Neural progenitor cell (in vitro differentiated cells): ENCODE measurements around the gene APOBEC3G.
"Not testable (repeated sequence)": the region's sequence is repeated elsewhere in the genome, so short reads cannot be mapped to it uniquely, and the experiment has no call there.

Experiments
- EZH2phosphoT487 ChIP-seq: fragments of 200-600 bp; sonication (generic); IDR thresholded peaks from 2 replicates; pipeline ENCODE4 v1.6.1; 2017; ENCODE audit warnings: antibody characterized with exemption
- TF ChIP-seq, protein P1 (sequence below): fragments of 200-600 bp; sonication (generic); IDR thresholded peaks from 2 replicates; pipeline ENCODE4 v1.5.1; 2017; ENCODE audit warnings: antibody characterized with exemption, mild to moderate bottlenecking

DNA sequence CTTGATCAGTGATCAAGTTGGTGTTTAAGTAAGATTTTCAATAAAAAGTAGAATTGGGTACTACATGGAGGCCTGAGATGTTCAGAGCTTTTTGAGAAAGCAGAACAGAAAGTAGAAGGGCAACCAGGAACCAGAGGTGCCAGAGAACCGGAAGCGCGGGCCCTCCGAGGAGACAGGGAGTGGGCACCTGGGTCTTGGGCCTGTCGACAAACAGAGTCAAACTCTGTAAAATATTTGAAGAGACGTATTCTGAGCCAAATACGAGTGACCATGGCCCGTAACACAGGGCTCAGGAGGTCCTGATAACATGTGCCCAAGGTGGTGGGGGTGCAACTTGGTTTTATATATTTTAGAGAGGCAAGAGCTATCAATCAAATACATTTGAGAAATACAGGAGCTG, 13.2 kb upstream of the APOBEC3G start:
- not testable (repeated sequence) for TF ChIP-seq EZH2phosphoT487
- TF ChIP-seq, protein P1, sequence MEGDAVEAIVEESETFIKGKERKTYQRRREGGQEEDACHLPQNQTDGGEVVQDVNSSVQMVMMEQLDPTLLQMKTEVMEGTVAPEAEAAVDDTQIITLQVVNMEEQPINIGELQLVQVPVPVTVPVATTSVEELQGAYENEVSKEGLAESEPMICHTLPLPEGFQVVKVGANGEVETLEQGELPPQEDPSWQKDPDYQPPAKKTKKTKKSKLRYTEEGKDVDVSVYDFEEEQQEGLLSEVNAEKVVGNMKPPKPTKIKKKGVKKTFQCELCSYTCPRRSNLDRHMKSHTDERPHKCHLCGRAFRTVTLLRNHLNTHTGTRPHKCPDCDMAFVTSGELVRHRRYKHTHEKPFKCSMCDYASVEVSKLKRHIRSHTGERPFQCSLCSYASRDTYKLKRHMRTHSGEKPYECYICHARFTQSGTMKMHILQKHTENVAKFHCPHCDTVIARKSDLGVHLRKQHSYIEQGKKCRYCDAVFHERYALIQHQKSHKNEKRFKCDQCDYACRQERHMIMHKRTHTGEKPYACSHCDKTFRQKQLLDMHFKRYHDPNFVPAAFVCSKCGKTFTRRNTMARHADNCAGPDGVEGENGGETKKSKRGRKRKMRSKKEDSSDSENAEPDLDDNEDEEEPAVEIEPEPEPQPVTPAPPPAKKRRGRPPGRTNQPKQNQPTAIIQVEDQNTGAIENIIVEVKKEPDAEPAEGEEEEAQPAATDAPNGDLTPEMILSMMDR = not testable (repeated sequence)
